Lower leg skin (tissue), 4 donors: ENCODE results near the gene GPR17. TPM values are rescaled to one million over a fixed set of nuclear protein-coding genes. Genes with fewer than 3 reads are reported as not detected.

ENCODE experiments used
- DNase-seq, 2 donors: peaks; one replicate each; pipeline ENCODE4 v3.0.0-alpha.2; 2019; ENCODE audit warnings: low spot score in 2 of 2
- H3K4me3 ChIP-seq: fragments of 200-600 bp; sonication (generic); 2 replicates; pipeline ENCODE4 v1.5.1; 2017; ENCODE audit warnings: mild to moderate bottlenecking, low read depth; ENCODE audit not compliant: poor library complexity, severe bottlenecking
- CTCF ChIP-seq, 3 donors: fragments of 450-650 bp; IDR thresholded peaks; one replicate each; pipeline ENCODE4 v1.5.1; 2016; ENCODE audit warnings: antibody characterized with exemption in 3 of 3, mild to moderate bottlenecking in 3 of 3, moderate library complexity in 2 of 3
- POLR2A ChIP-seq, 2 donors: fragments of 450-650 bp; IDR thresholded peaks; one replicate each; pipeline ENCODE4 v1.6.1; 2016 to 2017; ENCODE audit warnings: antibody characterized with exemption in 2 of 2, mild to moderate bottlenecking in 1 of 2, moderate library complexity in 1 of 2
- WGBS, 2 donors: methylation state at CpG; one replicate each; pipeline ENCODE4 v1.1.5; 2018; 5-methylcytosine and 5-hydroxymethylcytosine counted together
- intact Hi-C: fragments of 100-400 bp; cut with DNase I; formaldehyde crosslinking; loops from one replicate; pipeline ENCODE4 v1.15.0; 2023; ENCODE audit warnings: low total_unique reads
- total RNA-seq, 4 donors: library from RNA; depleted of rRNA; stranded (reverse); fragments of >200 nt; gene quantifications; one replicate each; pipeline ENCODE4 v1.1.0, GENCODE V29; 2016

Gene GPR17
- total RNA-seq, 4 donors from 2014 or later, result 0.88 TPM; not detected in 3

GRCh38 chr2:127654084-127654837, 8.3 kb downstream of the GPR17 start:
- intact Hi-C loops, result no loop called here
- no peak for DNase-seq
- no peak for TF ChIP-seq CTCF (IDR thresholded peaks at IDR 0.05)
- TF ChIP-seq POLR2A (IDR thresholded peaks at IDR 0.05), result no peak
- 89 to 90% methylated on average over 21 to 24 of the region's 24 CpGs for WGBS, 2 donors
- H3K4me3 ChIP-seq, result no peak overlapping the region

- no peak overlapping the region for H3K4me3 ChIP-seq
- intact Hi-C loops, result no loop called here
- no peak for TF ChIP-seq CTCF (IDR thresholded peaks at IDR 0.05)
- no peak for TF ChIP-seq POLR2A (IDR thresholded peaks at IDR 0.05)
- WGBS, 2 donors, result 91 to 94% methylated on average over 8 of the region's 8 CpGs
- no peak for DNase-seq
Measured at GRCh38 chr2:127654838-127655175, 8.9 kb downstream of the GPR17 start.

GRCh38 chr2:127655209-127656073, 9.5 kb downstream of the GPR17 start:
- 86 to 87% methylated on average over 16 of the region's 16 CpGs for WGBS, 2 donors
- no peak for TF ChIP-seq POLR2A (IDR thresholded peaks at IDR 0.05)
- no peak for TF ChIP-seq CTCF (IDR thresholded peaks at IDR 0.05)
- no peak for DNase-seq
- intact Hi-C loops, result no loop called here
- no peak overlapping the region for H3K4me3 ChIP-seq

GRCh38 chr2:127656569-127657231, 10.7 kb downstream of the GPR17 start:
- WGBS, 2 donors, result 91 to 94% methylated on average over 15 of the region's 15 CpGs
- no peak for DNase-seq
- H3K4me3 ChIP-seq, result no peak overlapping the region
- intact Hi-C loops, result no loop called here
- TF ChIP-seq POLR2A (IDR thresholded peaks at IDR 0.05) (no peak), CTCF (IDR thresholded peaks at IDR 0.05) (no peak)

- no peak for DNase-seq
- H3K4me3 ChIP-seq, result no peak overlapping the region
- TF ChIP-seq POLR2A (IDR thresholded peaks at IDR 0.05) (no peak), CTCF (IDR thresholded peaks at IDR 0.05) (no peak)
- WGBS, 2 donors, result 88 to 92% methylated on average over 17 of the region's 17 CpGs
- intact Hi-C loops, result no loop called here
Measured at GRCh38 chr2:127657232-127657595, 11.3 kb downstream of the GPR17 start.
